Epithelial cell of esophagus (primary cell): ENCODE data around the gene INSIG2.

Source experiments
- DNase-seq: peaks from one replicate; pipeline ENCODE4 v3.0.0; 2010; ENCODE audit warnings: low read depth
- H3K4me3 ChIP-seq: 2 replicates; pipeline ENCODE4 v1.5.1; 2011; ENCODE audit warnings: mild to moderate bottlenecking, low read length, control low read depth
- TF ChIP-seq, protein P1 (sequence below): IDR thresholded peaks from 2 replicates; pipeline ENCODE4 v1.5.1; 2011; ENCODE audit warnings: low read depth, mild to moderate bottlenecking, low read length, control low read depth, inconsistent platforms; ENCODE audit not compliant: insufficient read depth; ENCODE audit errors: missing control alignments

The INSIG2 gene

DNA sequence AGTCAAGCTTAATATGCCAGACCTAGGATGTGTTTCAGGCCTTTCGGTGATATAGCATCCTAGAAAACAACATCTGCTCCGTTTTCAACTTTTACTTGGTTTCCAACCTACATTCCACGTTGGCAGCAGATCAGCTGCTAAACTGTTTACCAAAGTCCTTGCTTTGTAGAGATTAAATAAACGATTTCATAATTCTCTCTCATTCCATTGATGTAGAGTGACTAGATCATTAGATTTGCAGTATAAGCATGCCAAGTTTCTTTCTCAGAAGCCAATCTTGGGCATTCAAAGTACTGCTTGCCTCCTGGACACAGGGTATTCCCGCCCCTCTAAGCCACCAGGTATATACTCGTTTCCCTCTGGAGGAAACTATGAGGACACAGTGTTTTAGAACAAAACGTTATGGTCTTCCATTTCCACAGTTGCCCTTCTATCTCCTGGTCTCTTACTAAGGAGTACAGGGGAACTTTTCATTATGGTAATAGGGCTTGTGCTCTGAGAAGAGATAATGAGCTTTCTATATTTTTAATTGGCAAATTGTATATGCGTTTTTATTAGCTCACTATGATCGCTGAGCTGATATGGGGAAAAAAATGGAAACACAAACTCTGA, 10.5 kb upstream of the INSIG2 start:
- TF ChIP-seq, protein P1, sequence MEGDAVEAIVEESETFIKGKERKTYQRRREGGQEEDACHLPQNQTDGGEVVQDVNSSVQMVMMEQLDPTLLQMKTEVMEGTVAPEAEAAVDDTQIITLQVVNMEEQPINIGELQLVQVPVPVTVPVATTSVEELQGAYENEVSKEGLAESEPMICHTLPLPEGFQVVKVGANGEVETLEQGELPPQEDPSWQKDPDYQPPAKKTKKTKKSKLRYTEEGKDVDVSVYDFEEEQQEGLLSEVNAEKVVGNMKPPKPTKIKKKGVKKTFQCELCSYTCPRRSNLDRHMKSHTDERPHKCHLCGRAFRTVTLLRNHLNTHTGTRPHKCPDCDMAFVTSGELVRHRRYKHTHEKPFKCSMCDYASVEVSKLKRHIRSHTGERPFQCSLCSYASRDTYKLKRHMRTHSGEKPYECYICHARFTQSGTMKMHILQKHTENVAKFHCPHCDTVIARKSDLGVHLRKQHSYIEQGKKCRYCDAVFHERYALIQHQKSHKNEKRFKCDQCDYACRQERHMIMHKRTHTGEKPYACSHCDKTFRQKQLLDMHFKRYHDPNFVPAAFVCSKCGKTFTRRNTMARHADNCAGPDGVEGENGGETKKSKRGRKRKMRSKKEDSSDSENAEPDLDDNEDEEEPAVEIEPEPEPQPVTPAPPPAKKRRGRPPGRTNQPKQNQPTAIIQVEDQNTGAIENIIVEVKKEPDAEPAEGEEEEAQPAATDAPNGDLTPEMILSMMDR: no peak
- H3K4me3 ChIP-seq: no peak overlapping the region
- no peak for DNase-seq

GRCh38 chr2:118078734-118079133, 9.5 kb upstream of the INSIG2 start:
- no peak overlapping the region for H3K4me3 ChIP-seq
- DNase-seq: peak; percentile 71
- TF ChIP-seq, protein P1: no peak

- TF ChIP-seq, protein P1: no peak
- H3K4me3 ChIP-seq: no peak overlapping the region
- DNase-seq: peak; percentile 29
These were observed 3.7 kb upstream of the INSIG2 start for GRCh38 chr2:118084491-118085089.

GRCh38 chr2:118085173-118086023, 2.9 kb upstream of the INSIG2 start:
- DNase-seq: peak; percentile 41
- TF ChIP-seq, protein P1: no peak
- H3K4me3 ChIP-seq: no peak overlapping the region

GRCh38 chr2:118086024-118086633, 2.1 kb upstream of the INSIG2 start:
- DNase-seq: no peak
- no peak overlapping the region for H3K4me3 ChIP-seq
- TF ChIP-seq, protein P1: no peak

GRCh38 chr2:118089139-118089800, 999 bp downstream of the INSIG2 start:
- TF ChIP-seq, protein P1: peak; percentile 38
- H3K4me3 ChIP-seq: peak overlapping the region; percentile 92
- DNase-seq: peak; percentile 55
